HepG2 (cell line): ENCODE data around the gene COMT. TPM values are rescaled to one million over a fixed set of nuclear protein-coding genes. Genes with fewer than 3 reads are reported as not detected.

Experiments used
- AGO2 ChIP-seq: fragments of 200-400 bp; formaldehyde crosslinking; optimal IDR thresholded peaks from 2 replicates; pipeline ENCODE3; 2017; ENCODE audit warnings: mild to moderate bottlenecking, low read depth, low read length, moderate library complexity
- EHMT2 ChIP-seq: fragments of 200-600 bp; sonication (generic); IDR thresholded peaks from 2 replicates; pipeline ENCODE4 v1.7.0; 2017; ENCODE audit warnings: antibody characterized with exemption, low read depth, low read length, borderline replicate concordance
- FOXO1 ChIP-seq: sonication (generic); formaldehyde crosslinking; IDR thresholded peaks from 2 replicates; pipeline ENCODE4 v1.4.0; 2020; ENCODE audit warnings: missing genetic modification reagents
- HOXA5 ChIP-seq: sonication (generic); formaldehyde crosslinking; IDR thresholded peaks from 2 replicates; pipeline ENCODE4 v1.4.0; 2020; ENCODE audit warnings: missing genetic modification reagents
- IKZF1 ChIP-seq: fragments of 450-650 bp; IDR thresholded peaks from 2 replicates; pipeline ENCODE4 v1.7.1; 2016
- MED13 ChIP-seq: sonication (generic); formaldehyde crosslinking; IDR thresholded peaks from 2 replicates; pipeline ENCODE4 v1.5.0; 2020; ENCODE audit warnings: missing genetic modification reagents
- MTF2 ChIP-seq: sonication (generic); formaldehyde crosslinking; IDR thresholded peaks from 2 replicates; pipeline ENCODE4 v1.5.0; 2020; ENCODE audit warnings: missing genetic modification reagents, borderline replicate concordance
- SNAI1 ChIP-seq: sonication (generic); formaldehyde crosslinking; IDR thresholded peaks from 2 replicates; pipeline ENCODE4 v1.5.0; 2020; ENCODE audit warnings: mild to moderate bottlenecking, missing genetic modification reagents, borderline replicate concordance
- SPEN ChIP-seq: sonication (generic); formaldehyde crosslinking; IDR thresholded peaks from 2 replicates; pipeline ENCODE4 v1.5.1; 2020; ENCODE audit warnings: low read depth, mild to moderate bottlenecking, missing genetic modification reagents
- TBL1XR1 ChIP-seq: fragments of 150-350 bp; IDR thresholded peaks from 2 replicates; pipeline ENCODE4 v1.6.1; 2014; ENCODE audit warnings: borderline replicate concordance, low read length; ENCODE audit not compliant: partially characterized antibody
- ZNF10 ChIP-seq: sonication (generic); formaldehyde crosslinking; IDR thresholded peaks from 2 replicates; pipeline ENCODE4 v1.4.0; 2020; ENCODE audit warnings: mild to moderate bottlenecking, low read depth, missing genetic modification reagents, borderline replicate concordance
- ZNF34 ChIP-seq: sonication (generic); formaldehyde crosslinking; IDR thresholded peaks from 2 replicates; pipeline ENCODE4 v1.4.0; 2020; ENCODE audit warnings: mild to moderate bottlenecking, missing genetic modification reagents, borderline replicate concordance
- ZNF451 ChIP-seq: sonication (generic); formaldehyde crosslinking; IDR thresholded peaks from 2 replicates; pipeline ENCODE4 v1.5.0; 2020; ENCODE audit warnings: mild to moderate bottlenecking, missing genetic modification reagents
- polyA plus RNA-seq, 8 experiments: library from polyadenylated mRNA; depleted of rRNA in 3 of 8; stranded (reverse) in 7 of 8; unstranded in 1 of 8; fragments of >200 nt; fragmentation: Illumina TruSeq in 4 of 8; extraction: Trizol in 4 of 8; gene quantifications; 2 replicates each; pipeline versions ENCODE4 v1.2.1 to v1.2.3, GENCODE V29; 2011 to 2016; ENCODE audit warnings: low read depth in 4 of 8, missing spikeins in 1 of 8, mixed read lengths in 1 of 8; ENCODE audit not compliant: insufficient read depth in 1 of 8
- total RNA-seq, 5 experiments: library from RNA; depleted of rRNA; stranded (reverse); fragments of >200 nt; fragmentation: Illumina TruSeq; extraction: Trizol; gene quantifications; 2 replicates each; pipeline ENCODE4 v1.2.3, GENCODE V29; 2016; ENCODE audit warnings: low read depth in 1 of 5
- TF ChIP-seq, protein P1 (sequence below): sonication (generic); formaldehyde crosslinking; IDR thresholded peaks from 2 replicates; pipeline ENCODE4 v1.8.0; 2022; ENCODE audit warnings: mild to moderate bottlenecking, missing genetic modification reagents
- TF ChIP-seq, protein P2 (sequence below): sonication (generic); formaldehyde crosslinking; IDR thresholded peaks from 2 replicates; pipeline ENCODE4 v1.9.0; 2021; ENCODE audit warnings: missing genetic modification reagents, borderline replicate concordance
- TF ChIP-seq, protein P3 (sequence below): sonication (generic); formaldehyde crosslinking; IDR thresholded peaks from 2 replicates; pipeline ENCODE4 v1.4.0; 2020; ENCODE audit warnings: mild to moderate bottlenecking, missing genetic modification reagents

COMT gene
- total and polyA plus RNA-seq, 2 of the 13 experiments (the other 11 are each of a cell fraction or from before 2014, with no cell fraction given) = 156 to 162 TPM

DNA sequence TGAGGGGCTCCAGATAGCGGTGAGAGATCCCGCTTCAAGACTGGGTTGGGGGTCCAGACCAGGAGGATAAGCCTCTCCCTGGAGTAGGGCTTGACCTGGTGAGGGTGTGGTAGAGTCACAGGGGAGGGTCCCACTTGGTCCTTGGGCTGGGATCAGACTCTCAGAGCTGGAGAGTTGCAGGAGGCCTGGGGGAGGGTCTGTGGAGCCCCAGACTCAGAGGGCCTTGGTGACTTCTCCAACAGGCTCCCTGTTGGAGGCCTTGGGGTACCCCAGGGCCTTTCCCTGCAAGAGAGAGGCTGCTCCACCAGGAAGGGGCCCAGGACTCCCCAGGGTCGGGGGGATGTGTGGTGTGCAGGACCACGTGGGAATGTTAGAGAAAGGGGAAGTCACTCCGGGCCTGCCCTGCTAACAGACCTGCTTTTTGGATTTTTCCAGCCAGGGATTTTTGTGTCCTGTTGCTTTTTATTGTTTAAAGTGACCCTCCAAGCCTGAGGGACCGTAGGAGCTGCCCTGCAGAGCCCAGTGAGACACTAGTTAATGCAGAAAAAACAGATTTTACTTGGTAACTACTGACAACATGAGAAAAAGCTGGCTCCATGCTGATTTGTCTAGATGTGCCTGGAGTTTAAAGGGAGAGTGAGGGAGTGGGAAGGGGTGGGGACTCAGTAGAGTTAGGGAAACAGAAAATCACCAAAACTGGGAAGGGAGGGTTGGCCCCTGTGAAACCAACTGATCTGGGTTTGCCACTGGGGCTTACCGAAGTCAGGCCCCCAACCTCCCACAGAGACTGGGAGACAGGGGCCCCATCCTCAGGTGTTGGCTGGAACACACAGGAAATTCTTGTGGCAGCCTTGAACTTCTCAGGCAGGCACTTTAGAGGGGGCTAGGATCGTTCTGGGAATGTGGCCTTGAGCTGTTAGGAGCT, 847 bp downstream of the COMT start (continued):
- TF ChIP-seq AGO2 = no peak
- TF ChIP-seq SNAI1 (CRISPR knock-in tag) = 0 out of 2 replicates have a peak, but pooled peaks have one; percentile 70
- TF ChIP-seq TBL1XR1 = no peak
- TF ChIP-seq ZNF10 = no peak
- TF ChIP-seq MED13 (CRISPR knock-in tag) = no peak
- no peak for TF ChIP-seq FOXO1 (CRISPR knock-in tag)
- no peak for TF ChIP-seq MTF2 (CRISPR knock-in tag)
- TF ChIP-seq, protein P1, sequence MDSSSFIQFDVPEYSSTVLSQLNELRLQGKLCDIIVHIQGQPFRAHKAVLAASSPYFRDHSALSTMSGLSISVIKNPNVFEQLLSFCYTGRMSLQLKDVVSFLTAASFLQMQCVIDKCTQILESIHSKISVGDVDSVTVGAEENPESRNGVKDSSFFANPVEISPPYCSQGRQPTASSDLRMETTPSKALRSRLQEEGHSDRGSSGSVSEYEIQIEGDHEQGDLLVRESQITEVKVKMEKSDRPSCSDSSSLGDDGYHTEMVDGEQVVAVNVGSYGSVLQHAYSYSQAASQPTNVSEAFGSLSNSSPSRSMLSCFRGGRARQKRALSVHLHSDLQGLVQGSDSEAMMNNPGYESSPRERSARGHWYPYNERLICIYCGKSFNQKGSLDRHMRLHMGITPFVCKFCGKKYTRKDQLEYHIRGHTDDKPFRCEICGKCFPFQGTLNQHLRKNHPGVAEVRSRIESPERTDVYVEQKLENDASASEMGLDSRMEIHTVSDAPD (CRISPR knock-in tag) = no peak
- no peak for TF ChIP-seq ZNF34 (CRISPR knock-in tag)
- TF ChIP-seq HOXA5 (CRISPR knock-in tag) = 0 out of 2 replicates have a peak, but pooled peaks have one; percentile 48
- TF ChIP-seq, protein P2, sequence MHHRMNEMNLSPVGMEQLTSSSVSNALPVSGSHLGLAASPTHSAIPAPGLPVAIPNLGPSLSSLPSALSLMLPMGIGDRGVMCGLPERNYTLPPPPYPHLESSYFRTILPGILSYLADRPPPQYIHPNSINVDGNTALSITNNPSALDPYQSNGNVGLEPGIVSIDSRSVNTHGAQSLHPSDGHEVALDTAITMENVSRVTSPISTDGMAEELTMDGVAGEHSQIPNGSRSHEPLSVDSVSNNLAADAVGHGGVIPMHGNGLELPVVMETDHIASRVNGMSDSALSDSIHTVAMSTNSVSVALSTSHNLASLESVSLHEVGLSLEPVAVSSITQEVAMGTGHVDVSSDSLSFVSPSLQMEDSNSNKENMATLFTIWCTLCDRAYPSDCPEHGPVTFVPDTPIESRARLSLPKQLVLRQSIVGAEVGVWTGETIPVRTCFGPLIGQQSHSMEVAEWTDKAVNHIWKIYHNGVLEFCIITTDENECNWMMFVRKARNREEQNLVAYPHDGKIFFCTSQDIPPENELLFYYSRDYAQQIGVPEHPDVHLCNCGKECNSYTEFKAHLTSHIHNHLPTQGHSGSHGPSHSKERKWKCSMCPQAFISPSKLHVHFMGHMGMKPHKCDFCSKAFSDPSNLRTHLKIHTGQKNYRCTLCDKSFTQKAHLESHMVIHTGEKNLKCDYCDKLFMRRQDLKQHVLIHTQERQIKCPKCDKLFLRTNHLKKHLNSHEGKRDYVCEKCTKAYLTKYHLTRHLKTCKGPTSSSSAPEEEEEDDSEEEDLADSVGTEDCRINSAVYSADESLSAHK (CRISPR knock-in tag) = no peak
- no peak for TF ChIP-seq EHMT2
- TF ChIP-seq ZNF451 = no peak
- TF ChIP-seq IKZF1 = no peak
- TF ChIP-seq SPEN (CRISPR knock-in tag) = no peak
- TF ChIP-seq, protein P3, sequence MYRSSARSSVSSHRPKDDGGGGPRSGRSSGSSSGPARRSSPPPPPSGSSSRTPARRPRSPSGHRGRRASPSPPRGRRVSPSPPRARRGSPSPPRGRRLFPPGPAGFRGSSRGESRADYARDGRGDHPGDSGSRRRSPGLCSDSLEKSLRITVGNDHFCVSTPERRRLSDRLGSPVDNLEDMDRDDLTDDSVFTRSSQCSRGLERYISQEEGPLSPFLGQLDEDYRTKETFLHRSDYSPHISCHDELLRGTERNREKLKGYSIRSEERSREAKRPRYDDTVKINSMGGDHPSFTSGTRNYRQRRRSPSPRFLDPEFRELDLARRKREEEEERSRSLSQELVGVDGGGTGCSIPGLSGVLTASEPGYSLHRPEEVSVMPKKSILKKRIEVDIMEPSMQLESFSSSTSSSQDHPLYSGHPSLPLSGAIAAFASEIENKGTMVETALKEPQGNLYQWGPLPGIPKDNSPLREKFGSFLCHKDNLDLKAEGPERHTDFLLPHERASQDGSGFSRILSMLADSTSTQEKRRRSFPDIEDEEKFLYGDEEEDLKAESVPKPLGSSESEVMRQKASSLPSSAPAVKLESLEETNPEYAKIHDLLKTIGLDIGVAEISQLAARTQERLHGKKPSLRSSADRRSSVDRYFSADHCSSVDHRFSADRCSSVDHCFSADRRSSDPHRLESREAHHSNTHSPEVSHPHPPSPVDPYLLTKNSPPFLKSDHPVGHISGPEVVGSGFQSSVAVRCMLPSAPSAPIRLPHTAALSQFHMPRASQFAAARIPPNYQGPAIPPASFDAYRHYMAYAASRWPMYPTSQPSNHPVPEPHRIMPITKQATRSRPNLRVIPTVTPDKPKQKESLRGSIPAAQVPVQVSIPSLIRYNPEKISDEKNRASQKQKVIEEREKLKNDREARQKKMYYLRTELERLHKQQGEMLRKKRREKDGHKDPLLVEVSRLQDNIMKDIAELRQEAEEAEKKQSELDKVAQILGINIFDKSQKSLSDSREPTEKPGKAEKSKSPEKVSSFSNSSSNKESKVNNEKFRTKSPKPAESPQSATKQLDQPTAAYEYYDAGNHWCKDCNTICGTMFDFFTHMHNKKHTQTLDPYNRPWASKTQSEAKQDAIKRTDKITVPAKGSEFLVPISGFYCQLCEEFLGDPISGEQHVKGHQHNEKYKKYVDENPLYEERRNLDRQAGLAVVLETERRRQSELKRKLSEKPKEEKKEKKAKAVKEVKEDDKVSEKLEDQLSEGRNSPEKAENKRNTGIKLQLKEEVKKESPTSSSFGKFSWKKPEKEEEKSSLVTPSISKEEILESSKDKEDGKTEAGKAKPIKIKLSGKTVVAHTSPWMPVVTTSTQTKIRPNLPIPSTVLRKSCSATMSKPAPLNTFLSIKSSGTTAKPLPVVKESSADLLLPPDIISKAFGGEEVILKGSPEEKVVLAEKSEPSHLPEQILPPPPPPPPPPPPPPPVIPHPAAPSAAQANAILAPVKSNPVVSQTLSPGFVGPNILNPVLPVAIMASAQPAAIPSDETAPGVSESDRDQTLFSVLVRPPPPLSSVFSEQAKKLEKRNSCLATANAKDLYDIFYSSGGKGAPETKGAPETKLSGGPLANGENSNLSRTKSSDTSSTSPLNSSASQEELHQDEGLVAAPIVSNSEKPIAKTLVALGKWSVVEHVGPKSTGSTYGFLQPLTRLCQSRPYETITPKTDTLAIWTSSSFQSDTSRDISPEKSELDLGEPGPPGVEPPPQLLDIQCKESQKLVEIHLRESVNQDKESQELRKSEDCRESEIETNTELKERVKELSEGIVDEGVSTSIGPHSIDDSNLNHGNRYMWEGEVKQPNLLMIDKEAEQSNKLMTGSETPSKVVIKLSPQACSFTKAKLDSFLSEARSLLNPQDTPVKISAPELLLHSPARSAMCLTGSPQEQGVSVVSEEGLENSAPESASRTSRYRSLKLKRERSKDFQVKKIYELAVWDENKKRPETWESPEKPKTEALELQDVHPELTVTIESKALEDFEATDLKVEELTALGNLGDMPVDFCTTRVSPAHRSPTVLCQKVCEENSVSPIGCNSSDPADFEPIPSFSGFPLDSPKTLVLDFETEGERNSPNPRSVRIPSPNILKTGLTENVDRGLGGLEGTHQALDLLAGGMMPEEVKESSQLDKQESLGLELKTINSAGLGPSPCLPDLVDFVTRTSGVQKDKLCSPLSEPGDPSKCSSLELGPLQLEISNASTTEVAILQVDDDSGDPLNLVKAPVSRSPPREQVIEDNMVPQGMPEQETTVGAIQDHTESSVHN (CRISPR knock-in tag) = no peak
